ENCODE measurements around the gene MROH2B.

Gene MROH2B

GRCh38 chr5:40972434-40972833 lies 98.7 kb downstream of the MROH2B start:
- DNase-seq (ENCODE audit: low read depth in 3 of 3): no peak

GRCh38 chr5:40962207-40962955 lies 108.8 kb downstream of the MROH2B start:
- no peak for DNase-seq (ENCODE audit: low read depth in 3 of 3)

GRCh38 chr5:40960037-40960436 lies 111.1 kb downstream of the MROH2B start:
- no peak for DNase-seq (ENCODE audit: low read depth in 3 of 3)

- no peak for DNase-seq (ENCODE audit: low read depth in 3 of 3)
Measured at GRCh38 chr5:40958811-40959210, 112.3 kb downstream of the MROH2B start.

GRCh38 chr5:40957048-40957447 lies 114.1 kb downstream of the MROH2B start:
- DNase-seq (ENCODE audit: low read depth in 3 of 3): no peak

- DNase-seq (ENCODE audit: low read depth in 3 of 3): no peak
Measured at GRCh38 chr5:40955313-40955712, 115.8 kb downstream of the MROH2B start.

All from stimulated activated CD4-positive, alpha-beta T cell treated with anti-CD3 and anti-CD28 coated beads, TNF-alpha, amount 100 ng/mL, for 4 hours (primary cell).